ENCODE measurements around the gene SMO.
"Not testable (repeated sequence)": the region's sequence is repeated elsewhere in the genome, so short reads cannot be mapped to it uniquely, and the experiment has no call there.

SMO gene

DNA sequence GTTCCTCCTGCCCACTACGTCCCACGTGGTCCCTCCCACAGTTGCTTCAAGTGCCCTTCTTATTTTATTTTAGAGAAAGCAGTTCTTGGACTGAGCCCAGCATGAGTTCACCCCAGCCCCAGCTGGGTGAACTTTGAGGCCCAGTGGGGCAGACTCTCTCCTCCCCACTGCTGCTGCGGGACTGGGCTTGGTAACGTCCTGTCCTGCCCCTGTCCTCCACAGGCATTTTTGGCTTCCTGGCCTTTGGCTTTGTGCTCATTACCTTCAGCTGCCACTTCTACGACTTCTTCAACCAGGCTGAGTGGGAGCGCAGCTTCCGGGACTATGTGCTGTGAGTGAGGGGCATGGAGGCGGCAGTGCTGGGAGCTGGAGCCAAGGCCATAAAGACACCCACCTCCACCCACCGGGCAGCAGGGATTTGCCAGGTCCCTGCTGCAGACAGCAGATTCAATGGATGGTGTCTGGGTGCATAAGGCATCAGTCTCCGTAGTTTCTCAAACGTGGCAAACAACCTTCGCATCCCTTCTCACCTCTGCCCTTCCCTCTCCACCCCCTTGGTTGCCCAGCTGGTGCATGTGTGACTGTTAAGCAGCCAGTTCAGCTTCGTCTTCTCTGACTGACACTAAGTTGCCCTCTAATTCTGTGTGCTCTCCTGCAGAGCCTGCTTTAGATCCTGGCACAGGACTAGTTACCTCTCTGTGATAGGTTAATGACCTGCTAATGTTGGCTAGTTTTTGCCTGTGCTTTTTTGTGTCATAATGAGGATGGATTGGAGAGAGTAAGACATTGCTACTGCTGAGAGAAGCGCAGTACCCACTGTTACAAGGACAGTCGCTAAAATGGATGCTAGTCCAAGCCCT, 20.9 kb downstream of the SMO start:
- no peak for DNase-seq

DNA sequence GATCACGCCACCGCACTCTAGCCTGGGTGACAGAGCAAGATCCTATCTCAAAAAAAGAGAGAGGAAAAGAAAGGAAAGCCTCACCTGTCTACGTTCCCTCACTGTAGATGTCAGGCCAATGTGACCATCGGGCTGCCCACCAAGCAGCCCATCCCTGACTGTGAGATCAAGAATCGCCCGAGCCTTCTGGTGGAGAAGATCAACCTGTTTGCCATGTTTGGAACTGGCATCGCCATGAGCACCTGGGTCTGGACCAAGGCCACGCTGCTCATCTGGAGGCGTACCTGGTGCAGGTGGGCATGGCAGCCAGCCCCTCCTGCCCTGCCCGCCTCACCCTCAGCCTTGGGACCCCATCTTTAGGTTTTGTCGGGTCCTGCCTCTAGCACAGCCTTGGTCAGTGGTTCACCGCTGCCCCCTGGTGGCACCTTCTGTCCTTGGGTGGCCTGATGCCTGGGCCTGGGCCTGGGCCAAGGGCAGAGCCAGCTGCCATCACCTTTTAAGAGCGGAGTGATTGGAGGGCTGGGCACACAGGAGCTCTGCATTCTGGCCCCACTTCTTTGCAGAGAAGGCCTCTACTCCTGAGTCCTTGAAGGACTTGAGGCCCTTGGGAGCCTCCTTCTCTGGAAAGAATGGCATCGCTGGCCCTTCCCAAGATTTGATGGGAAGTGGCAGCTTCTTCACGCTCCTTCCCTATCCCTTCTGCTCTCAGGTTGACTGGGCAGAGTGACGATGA, 22.0 kb downstream of the SMO start:
- peak; percentile 70 to 75 for DNase-seq

DNA sequence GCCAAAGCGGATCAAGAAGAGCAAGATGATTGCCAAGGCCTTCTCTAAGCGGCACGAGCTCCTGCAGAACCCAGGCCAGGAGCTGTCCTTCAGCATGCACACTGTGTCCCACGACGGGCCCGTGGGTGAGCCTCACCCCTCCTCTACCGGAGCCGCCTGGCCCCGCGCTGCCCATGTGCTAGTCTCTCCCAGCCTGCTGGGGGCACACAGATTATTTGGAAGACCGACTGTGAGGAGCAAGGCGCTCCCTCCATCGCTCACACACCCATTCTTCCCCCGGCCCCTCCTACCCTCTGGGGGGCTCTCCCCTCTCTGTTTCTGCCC, 22.5 kb downstream of the SMO start:
- DNase-seq: no peak

DNA sequence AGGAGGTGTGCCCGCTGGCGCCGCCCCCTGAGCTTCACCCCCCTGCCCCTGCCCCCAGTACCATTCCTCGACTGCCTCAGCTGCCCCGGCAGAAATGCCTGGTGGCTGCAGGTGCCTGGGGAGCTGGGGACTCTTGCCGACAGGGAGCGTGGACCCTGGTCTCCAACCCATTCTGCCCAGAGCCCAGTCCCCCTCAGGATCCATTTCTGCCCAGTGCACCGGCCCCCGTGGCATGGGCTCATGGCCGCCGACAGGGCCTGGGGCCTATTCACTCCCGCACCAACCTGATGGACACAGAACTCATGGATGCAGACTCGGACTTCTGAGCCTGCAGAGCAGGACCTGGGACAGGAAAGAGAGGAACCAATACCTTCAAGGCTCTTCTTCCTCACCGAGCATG, 23.7 kb downstream of the SMO start:
- no peak for DNase-seq

DNA sequence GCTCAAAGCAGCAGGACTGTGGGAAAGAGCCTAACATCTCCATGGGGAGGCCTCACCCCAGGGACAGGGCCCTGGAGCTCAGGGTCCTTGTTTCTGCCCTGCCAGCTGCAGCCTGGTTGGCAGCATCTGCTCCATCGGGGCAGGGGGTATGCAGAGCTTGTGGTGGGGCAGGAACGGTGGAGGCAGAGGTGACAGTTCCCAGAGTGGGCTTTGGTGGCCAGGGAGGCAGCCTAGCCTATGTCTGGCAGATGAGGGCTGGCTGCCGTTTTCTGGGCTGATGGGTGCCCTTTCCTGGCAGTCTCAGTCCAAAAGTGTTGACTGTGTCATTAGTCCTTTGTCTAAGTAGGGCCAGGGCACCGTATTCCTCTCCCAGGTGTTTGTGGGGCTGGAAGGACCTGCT, 24.2 kb downstream of the SMO start:
- no peak for DNase-seq

DNA sequence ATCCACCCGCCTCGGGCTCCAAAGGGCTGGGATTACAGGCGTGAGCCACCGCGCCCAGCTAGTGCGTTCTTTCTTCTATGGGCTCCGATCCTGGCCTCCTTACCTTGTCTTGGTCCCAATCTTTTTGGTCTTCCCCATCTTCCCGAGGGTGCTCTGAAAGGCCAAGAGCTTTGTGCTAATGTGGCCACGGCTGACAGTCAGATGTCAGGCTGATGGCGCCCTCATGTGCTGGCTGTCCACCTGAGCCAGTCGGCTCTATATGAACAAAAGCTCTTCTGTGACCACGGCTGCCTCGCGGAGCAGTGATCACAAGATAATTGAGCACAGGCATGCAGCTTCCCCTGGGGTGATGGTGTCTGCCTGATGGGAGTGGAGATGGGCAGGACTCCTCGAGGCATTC, 25.4 kb downstream of the SMO start:
- DNase-seq: peak in 1 of 2 donors; percentile 30

DNA sequence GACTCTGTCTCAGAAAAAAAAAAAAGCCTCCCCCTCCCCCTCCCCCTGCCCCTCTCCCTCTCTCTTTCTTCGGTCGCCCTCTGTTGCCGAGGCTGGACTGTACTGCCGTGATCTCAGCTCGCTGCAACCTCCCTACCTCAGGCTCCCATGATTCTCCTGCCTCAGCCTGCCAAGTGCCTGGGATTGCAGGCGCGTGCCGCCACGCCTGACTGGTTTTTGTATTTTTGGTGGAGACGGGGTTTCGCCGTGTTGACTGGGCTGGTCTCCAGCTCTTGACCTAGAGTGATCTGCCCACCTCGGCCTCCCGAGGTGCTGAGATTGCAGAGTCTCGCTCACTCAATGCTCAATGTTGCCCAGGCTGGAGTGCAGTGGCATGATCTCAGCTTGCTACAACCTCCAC, 27.3 kb downstream of the SMO start:
- not testable (repeated sequence) for DNase-seq

DNA sequence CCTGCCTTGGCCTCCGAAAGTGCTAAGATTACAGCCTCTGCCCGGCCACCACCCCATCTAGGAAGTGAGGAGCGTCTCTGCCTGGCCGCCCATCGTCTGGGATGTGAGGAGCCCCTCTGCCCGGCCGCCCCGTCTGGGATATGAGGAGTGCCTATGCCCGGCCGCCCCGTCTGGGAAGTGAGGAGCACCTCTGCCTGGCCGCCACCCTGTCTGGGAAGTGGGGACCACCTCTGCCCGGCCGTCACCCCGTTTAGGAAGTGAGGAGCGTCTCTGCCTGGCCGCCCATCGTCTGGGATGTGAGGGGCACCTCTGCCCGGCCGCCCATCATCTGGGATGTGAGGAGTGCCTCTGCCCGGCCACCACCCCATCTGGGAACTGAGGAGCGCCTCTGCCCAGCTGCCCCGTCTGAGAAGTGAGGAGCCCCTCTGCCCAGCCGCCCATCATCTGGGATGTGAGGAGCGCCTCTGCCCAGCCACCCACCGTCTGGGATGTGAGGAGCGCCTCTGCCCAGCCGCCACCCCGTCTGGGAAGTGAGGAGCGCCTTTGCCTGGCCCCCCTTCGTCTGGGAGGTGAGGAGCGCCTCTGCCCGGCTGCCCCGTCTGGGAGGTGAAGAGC, 27.8 kb downstream of the SMO start:
- not testable (repeated sequence) for DNase-seq

DNA sequence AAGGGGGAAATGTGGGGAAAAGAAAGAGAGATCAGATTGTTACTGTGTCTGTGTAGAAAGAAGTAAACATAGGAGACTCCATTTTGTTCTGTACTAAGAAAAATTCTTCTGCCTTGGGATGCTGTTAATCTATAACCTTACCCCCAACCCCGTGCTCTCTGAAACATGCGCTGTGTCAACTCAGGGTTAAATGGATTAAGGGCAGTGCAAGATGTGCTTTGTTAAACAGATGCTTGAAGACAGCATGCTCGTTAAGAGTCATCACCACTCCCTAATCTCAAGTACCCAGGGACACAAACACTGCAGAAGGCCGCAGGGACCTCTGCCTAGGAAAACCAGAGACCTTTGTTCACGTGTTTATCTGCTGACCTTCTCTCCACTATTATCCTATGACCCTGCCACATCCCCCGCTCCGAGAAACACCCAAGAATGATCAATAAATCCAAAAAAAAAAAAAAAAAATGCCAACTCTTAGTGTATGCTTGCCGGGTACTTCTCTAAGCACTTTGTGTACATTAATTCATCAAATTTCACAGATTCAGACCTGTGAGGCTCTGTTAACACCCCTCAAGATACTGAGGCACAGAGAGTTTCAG, 28.5 kb downstream of the SMO start:
- not testable (repeated sequence) for DNase-seq

DNA sequence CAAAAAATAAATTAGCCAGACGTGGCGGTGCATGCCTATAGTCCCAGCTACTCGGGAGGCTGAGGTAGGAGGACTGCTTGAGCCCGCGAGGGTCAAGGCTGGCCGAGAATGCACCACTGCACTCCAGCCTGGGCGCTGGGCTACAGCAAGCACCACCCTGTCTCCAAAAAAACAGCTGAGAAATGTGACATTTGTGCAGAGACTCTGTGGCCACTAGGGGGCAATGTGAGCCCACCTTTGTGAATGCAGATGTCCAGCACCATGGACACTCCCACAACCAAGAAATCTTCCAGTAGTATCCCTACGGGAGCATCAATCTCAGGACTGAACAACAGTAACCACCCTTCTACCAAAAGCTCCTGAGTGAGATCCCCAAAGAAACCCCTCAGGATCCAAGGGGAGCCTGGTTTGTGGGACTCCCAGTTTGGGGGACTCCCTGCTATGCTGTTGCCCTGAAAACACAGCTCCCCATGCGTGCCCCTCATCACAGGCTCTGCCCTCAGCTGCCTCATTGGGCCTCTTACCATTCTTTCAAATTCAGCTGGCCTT, 30.2 kb downstream of the SMO start:
- peak; percentile 84 to 87 for DNase-seq

DNA sequence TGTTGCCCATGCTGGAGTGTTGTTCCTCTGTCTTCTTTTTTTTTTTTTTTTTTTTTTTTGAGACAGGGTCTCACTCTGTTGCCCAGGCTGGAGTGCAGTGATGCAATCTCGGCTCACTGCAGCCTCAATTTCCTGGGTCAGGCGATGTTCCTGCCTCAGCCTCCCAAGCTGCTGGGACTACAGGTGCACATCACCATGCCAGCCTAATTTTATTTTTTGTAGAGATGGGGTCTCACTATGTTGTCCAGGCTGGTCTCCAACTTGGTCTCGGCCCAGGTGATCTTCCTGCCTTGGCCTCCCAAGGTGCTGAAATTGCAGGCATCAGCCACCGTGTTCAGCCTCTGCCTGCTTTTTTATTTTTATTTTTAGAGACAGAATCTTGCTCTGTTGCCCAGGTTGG, 30.7 kb downstream of the SMO start:
- DNase-seq: not testable (repeated sequence)

DNA sequence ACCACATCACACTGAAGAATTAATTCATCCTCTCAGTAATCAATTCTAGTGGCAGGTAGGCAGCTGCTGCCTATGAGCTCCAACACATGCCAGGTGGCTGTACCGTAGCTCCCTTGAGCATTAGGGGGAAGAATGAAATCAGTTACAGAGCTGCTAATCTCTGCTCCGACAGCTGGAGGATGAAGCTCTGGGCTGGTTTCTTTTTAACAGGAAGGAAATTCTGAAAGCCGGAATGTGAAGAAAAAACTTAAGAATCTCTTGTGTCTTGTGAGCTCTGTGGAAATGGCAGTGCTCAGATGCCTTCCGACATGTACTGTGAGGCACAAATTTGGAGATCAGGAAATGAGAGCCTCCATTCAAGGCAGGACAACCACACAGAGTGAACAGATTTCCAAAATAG, 33.6 kb downstream of the SMO start:
- DNase-seq: peak; percentile 38 to 51

DNA sequence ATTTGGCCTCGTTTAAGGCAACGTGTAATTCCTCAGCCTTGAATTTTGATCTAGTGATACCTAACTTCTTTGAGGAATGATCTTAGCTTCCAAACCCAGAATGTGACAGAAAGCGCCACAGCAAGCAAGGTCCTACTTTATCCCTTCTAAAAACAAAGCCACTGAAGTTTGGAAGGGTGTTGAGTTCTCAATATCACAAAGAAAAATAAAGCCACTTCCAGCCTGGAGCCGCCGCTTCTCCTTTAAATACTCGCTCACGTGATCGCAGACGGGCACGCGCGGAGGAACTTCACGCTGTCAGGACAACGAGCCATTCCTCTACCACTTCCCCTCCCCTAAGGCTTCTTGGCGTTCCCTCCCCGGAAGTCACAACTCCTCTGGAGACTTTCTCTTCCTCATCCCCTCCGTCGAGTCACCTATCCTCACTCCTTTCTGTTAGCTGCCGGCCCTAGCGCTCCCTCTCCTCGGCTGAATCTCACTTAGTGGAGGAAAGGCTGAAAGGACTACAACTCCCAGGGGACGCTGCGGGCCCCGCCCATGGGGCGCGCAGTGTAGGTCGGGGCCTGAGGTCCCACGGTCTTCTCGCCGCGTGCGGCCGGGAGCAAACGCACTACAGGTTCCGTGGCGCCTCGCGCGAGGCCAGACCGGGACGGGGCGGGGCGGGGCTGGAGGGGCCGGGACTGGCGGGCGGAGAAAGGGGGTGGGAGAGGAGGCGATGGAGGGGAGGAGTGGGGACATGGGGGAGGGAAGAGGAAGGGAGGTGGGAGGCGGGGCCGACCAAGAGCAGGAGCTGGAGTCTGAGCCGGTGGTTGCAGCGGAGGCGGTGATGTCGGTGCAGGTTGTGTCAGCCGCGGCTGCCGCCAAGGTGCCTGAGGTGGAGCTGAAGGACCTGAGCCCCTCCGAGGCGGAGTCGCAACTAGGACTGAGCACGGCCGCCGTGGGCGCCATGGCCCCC, 36.1 kb downstream of the SMO start, which contains the start of gene AHCYL2:
TSS of gene AHCYL2 (plus strand) at position 780 of the 955 bp plus-strand sequence.
- DNase-seq: peak; percentile 94 to 96

DNA sequence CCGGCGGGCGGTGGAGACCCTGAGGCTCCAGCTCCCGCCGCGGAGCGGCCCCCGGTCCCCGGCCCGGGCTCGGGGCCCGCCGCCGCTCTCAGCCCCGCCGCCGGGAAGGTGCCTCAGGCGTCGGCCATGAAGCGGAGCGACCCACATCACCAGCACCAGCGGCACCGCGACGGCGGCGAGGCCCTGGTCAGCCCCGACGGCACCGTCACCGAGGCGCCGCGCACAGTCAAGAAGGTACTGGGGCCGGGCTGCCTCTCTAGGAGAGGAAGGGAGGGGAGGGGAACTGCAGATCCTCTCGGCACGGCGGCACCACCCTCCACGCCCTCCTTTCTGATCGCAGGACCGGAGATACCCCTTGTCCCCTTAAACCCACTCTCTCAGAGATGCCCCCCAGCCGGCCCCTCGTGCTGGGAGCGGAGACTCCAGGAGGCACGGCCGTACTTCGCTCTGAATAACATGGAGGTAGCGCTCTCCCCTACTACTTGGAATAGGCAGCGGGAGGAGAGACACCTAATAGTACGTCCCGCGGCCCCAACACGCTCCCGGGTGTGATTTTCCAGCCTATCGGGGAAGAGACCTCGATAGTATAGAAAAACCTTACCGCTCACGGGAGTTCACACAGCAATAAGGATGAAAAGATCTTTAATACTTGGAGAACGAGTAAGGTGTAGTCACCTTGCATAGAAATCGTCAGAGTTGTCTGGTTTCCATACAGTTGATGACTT, 36.9 kb downstream of the SMO start:
- peak; percentile 35 to 45 for DNase-seq

DNA sequence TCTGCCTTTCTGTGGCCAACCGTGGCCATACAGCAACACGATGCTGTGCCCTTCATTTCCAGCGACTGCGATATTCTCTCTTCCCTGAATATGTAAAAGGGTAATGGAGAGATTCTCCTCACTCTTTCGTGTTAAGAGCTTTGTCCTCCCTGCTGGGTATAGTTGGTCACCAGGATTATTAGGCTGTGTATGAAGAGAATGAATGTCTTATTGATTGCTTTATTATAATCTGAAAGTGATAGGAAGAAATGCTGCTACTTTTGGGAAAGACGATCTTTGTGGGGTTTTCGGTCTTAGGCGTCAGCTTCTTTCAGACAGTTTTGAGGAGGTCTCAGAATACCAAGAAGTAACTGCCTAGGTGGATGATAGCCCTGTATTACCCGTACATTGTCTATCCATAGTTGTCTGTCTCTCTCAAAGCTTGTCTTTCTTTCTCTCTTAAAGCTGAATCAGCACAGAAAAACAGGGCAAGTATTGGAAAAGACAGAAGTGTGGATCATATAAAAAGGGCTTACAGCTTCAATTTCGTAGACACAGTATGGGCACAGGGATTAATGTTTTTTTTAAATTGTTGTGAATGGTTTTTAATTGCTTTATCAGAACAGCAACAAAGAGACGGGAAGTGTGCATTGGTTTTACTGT, 37.6 kb downstream of the SMO start:
- no peak for DNase-seq

DNA sequence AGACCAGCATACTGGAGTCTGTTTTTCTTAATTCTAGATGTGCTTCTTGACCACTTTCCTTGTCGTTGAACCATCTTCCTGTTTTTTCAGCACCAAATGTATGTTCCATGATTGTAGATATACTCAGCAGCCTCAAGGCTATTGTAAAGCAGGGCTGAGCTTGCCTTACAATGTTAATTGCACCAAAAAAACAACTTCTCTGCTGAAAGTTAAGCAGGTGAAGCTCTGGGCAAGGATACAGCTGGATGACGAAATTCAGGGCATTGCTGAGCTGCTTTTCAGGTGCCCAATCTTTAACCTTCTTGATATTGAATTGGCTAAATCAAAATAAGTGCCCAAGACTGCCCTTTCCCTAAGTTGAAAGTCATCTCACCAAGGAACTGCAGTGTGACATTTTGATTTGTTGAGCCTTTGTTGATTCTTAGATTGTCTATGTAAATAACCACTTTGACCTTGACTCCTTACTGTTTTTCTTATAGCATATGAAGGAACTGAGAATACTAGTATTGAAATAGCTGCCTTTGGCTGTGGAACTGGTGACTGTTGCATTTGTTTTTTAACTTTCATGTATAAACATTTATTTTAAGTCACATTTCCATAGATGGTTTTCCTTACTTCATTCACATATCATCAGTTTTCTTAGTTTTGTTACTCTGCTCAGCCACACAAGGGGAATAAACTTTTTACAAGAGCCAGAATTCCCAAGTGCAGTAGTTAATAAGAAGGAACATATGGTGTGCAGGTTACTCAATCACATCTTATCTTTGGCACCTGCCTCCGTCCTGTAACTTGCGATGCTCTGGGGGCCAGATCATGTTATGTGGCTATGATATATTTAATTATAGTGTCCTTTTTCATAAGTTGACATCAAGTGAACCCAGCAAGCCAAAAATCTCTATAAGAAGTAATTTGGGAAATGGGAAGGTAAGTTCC, 39.5 kb downstream of the SMO start:
- DNase-seq: no peak

DNA sequence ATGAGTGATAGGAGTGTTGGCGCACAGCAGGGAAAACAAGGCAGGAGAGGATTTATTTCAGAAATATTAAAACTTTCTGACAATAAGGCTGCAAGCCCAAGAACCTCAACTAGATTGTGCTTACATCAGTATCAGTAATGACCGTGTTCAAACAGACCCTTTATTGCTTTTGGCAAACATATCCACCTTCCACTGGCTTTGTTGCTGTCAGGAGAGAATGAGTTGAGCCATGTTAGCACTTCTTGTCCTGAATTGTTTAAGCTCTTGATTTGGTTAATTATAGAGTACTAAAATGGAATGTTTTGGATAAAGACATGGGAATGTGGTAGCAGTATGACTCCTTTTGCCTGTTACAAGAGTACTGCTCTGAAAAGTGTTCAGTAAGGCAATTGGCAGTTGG, 40.2 kb downstream of the SMO start:
- no peak for DNase-seq

DNA sequence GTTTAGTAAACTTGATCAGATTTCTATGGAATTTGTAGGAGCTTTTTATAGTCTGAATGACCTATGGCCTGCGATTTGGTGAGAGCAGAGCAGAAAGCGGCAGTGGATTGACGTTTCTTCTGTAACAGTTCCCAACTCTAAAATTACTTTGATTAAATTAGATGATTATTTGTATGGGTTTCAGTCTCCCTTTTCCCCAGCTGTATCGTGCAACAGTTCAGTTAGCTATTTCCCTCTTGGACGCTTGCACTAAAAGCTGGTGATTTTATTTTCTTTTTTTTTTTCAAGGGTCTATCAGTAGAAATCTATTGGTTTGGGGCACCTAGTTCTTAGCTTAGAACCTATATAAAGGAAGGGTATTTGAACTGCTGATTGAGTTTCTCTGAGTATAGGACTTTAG, 43.2 kb downstream of the SMO start:
- DNase-seq: no peak

DNA sequence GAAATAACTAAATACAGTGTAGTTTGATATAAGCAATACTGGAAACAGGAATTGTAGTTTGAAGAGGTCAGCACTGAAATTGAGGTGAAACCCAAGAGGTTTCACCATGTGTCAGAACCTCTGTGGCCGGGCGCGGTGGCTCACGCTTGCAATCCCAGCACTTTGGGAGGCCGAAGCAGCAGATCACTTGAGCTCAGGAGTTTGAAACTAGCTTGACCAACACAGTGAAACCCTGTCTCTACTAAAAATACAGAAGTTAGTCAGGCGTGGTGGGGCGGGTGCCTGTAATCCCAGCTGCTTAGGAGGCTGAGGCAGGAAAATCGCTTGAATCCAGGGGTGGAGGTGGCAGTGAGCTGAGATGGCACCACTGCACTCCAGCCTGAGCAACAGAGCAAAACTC, 50.1 kb downstream of the SMO start:
- DNase-seq: peak; percentile 41 to 68

Measured in inflammatory macrophage (primary cell).